Adrenal gland (tissue), 5 donors: ENCODE data around the gene AIF1.

Experiments
- POLR2A ChIP-seq, 2 donors: fragments of 450-650 bp; IDR thresholded peaks; one replicate each; pipeline ENCODE4 v1.6.1; 2017; ENCODE audit warnings: antibody characterized with exemption in 2 of 2, mild to moderate bottlenecking in 2 of 2, moderate library complexity in 1 of 2
- TF ChIP-seq, protein P1 (sequence below), 6 experiments: fragments of 450-650 bp in 4 of 6; fragments of 200-600 bp in 2 of 6; sonication (generic) in 1 of 6; IDR thresholded peaks; 1 replicate in 5 of 6; 2 replicates in 1 of 6; pipeline versions ENCODE4 v1.5.1 to v1.8.0; 2016 to 2021; ENCODE audit warnings: antibody characterized with exemption in 6 of 6, mild to moderate bottlenecking in 2 of 6, moderate library complexity in 1 of 6
- donor health status: DM: no; HTN: no; CAD: no.

DNA sequence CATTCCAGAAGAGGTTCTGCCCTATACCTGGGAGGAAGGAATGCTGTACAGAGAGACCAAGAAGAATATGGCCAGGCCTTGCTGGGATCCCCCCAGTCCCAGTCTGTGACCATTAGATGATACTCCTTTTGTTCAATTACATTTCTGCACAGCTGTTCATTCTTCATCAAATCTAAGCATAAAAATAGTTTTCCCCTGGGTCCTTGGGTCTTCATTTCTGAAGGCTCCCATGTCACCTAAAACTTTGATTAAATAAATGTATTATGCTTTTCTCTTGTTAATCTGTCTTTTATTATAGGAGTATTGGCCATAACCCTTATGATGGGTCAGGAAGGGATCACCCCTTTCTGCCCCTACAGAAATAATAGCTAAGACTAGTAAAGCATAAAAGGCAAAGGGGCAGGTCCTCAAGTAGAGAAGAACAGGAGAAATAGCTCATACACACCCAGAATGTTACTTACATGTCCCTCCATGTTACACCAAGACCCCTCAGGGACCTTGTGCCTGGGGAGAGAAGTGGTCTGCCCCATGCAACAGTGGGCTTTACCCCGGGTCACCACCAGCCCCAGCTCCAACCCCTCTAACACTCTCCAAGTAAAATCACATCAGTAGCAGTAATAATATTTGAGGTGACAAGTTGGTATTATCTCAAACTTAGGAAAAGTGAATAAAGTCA lies 45.0 kb upstream of the AIF1 start:
- TF ChIP-seq, protein P1, sequence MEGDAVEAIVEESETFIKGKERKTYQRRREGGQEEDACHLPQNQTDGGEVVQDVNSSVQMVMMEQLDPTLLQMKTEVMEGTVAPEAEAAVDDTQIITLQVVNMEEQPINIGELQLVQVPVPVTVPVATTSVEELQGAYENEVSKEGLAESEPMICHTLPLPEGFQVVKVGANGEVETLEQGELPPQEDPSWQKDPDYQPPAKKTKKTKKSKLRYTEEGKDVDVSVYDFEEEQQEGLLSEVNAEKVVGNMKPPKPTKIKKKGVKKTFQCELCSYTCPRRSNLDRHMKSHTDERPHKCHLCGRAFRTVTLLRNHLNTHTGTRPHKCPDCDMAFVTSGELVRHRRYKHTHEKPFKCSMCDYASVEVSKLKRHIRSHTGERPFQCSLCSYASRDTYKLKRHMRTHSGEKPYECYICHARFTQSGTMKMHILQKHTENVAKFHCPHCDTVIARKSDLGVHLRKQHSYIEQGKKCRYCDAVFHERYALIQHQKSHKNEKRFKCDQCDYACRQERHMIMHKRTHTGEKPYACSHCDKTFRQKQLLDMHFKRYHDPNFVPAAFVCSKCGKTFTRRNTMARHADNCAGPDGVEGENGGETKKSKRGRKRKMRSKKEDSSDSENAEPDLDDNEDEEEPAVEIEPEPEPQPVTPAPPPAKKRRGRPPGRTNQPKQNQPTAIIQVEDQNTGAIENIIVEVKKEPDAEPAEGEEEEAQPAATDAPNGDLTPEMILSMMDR (IDR thresholded peaks at IDR 0.05): no peak
- no peak for TF ChIP-seq POLR2A (IDR thresholded peaks at IDR 0.05)
